ENCODE results near the gene RTP3.

Gene RTP3

GRCh38 chr3:46471371-46471914 is 26.3 kb upstream of the RTP3 start:
- H3K9ac ChIP-seq (ENCODE audit: low read length): no peak overlapping the region
- H3F3A ChIP-seq (ENCODE audit: insufficient read depth, low read length): no peaks in the 10 kb centered on the region
- H3K27me3 ChIP-seq (ENCODE audit: insufficient read depth, low read length): peaks cover 3% of the 10 kb centered on the region; the same call in 1 of the 2 replicates
- no peaks in the 10 kb centered on the region for H3K79me2 ChIP-seq (ENCODE audit: insufficient read depth, low read length)
- no peaks in the 10 kb centered on the region for H4K20me1 ChIP-seq (ENCODE audit: insufficient read depth, low read length)
- H3K27ac ChIP-seq (ENCODE audit: low read depth, low read length, poor library complexity, severe bottlenecking): no peak overlapping the region
- H3K36me3 ChIP-seq (ENCODE audit: insufficient read depth, low read length): no peaks in the 10 kb centered on the region
- no peak for TF ChIP-seq EZH2 (IDR thresholded peaks at IDR 0.05; ENCODE audit: borderline replicate concordance, low read length)
- TF ChIP-seq CTCF (IDR thresholded peaks at IDR 0.05; ENCODE audit: low read length): no peak
- no peak overlapping the region for H3K4me2 ChIP-seq (ENCODE audit: low read length)
- no peak overlapping the region for H3K4me3 ChIP-seq (ENCODE audit: low read depth, low read length, poor library complexity, severe bottlenecking)
- H2AFZ ChIP-seq (ENCODE audit: low read length): no peak overlapping the region
- no peaks in the 10 kb centered on the region for H3K9me3 ChIP-seq (ENCODE audit: low read length)
- H3K4me1 ChIP-seq (ENCODE audit: insufficient read depth, low read length, severe bottlenecking): no peaks in the 10 kb centered on the region
- H3K9me2 ChIP-seq (ENCODE audit: low read depth, low read length): no peaks in the 10 kb centered on the region

- H3K27me3 ChIP-seq (ENCODE audit: insufficient read depth, low read length): peaks cover 3% of the 10 kb centered on the region; the same call in 1 of the 2 replicates
- no peak overlapping the region for H3K4me2 ChIP-seq (ENCODE audit: low read length)
- H4K20me1 ChIP-seq (ENCODE audit: insufficient read depth, low read length): no peaks in the 10 kb centered on the region
- H3K4me1 ChIP-seq (ENCODE audit: insufficient read depth, low read length, severe bottlenecking): no peaks in the 10 kb centered on the region
- H3K9me3 ChIP-seq (ENCODE audit: low read length): no peaks in the 10 kb centered on the region
- no peaks in the 10 kb centered on the region for H3K79me2 ChIP-seq (ENCODE audit: insufficient read depth, low read length)
- TF ChIP-seq CTCF (IDR thresholded peaks at IDR 0.05; ENCODE audit: low read length) (no peak), EZH2 (IDR thresholded peaks at IDR 0.05; ENCODE audit: borderline replicate concordance, low read length) (no peak)
- no peaks in the 10 kb centered on the region for H3K36me3 ChIP-seq (ENCODE audit: insufficient read depth, low read length)
- no peak overlapping the region for H2AFZ ChIP-seq (ENCODE audit: low read length)
- H3K9ac ChIP-seq (ENCODE audit: low read length): no peak overlapping the region
- H3F3A ChIP-seq (ENCODE audit: insufficient read depth, low read length): no peaks in the 10 kb centered on the region
- H3K4me3 ChIP-seq (ENCODE audit: low read depth, low read length, poor library complexity, severe bottlenecking): no peak overlapping the region
- no peaks in the 10 kb centered on the region for H3K9me2 ChIP-seq (ENCODE audit: low read depth, low read length)
- H3K27ac ChIP-seq (ENCODE audit: low read depth, low read length, poor library complexity, severe bottlenecking): no peak overlapping the region
Observed at GRCh38 chr3:46472736-46473135, 25.0 kb upstream of the RTP3 start.

- Histone ChIP-seq H3K36me3 (ENCODE audit: insufficient read depth, low read length) (no peaks in the 10 kb centered on the region), H3K27me3 (ENCODE audit: insufficient read depth, low read length) (peaks cover 3% of the 10 kb centered on the region; the same call in 1 of the 2 replicates), H3K79me2 (ENCODE audit: insufficient read depth, low read length) (no peaks in the 10 kb centered on the region), H3K4me3 (ENCODE audit: low read depth, low read length, poor library complexity, severe bottlenecking) (no peak overlapping the region), H3K9me2 (ENCODE audit: low read depth, low read length) (no peaks in the 10 kb centered on the region), H3K4me2 (ENCODE audit: low read length) (no peak overlapping the region), H3F3A (ENCODE audit: insufficient read depth, low read length) (no peaks in the 10 kb centered on the region), H3K4me1 (ENCODE audit: insufficient read depth, low read length, severe bottlenecking) (no peaks in the 10 kb centered on the region), H4K20me1 (ENCODE audit: insufficient read depth, low read length) (no peaks in the 10 kb centered on the region), H2AFZ (ENCODE audit: low read length) (no peak overlapping the region), H3K9ac (ENCODE audit: low read length) (no peak overlapping the region), H3K27ac (ENCODE audit: low read depth, low read length, poor library complexity, severe bottlenecking) (no peak overlapping the region), H3K9me3 (ENCODE audit: low read length) (no peaks in the 10 kb centered on the region)
- TF ChIP-seq EZH2 (IDR thresholded peaks at IDR 0.05; ENCODE audit: borderline replicate concordance, low read length) (no peak), CTCF (IDR thresholded peaks at IDR 0.05; ENCODE audit: low read length) (no peak)
Observed at GRCh38 chr3:46477145-46477544, 20.6 kb upstream of the RTP3 start.
